HepG2 (cell line): Measurements from ENCODE around the gene LYPD6B. TPM values are rescaled to one million over a fixed set of nuclear protein-coding genes. Genes with fewer than 3 reads are reported as not detected.
A peak's percentile ranks its signal among the peaks of the same experiment; 100 is the strongest.

Source experiments
- ARNT2 ChIP-seq: sonication (generic); formaldehyde crosslinking; IDR thresholded peaks from 2 replicates; pipeline ENCODE4 v1.8.0; 2022; ENCODE audit warnings: mild to moderate bottlenecking, low read depth, missing genetic modification reagents, moderate library complexity
- CEBPG ChIP-seq: IDR thresholded peaks from 2 replicates; pipeline ENCODE4 v1.6.1; 2016
- FOXA1 ChIP-seq, 2 experiments: fragments of 450-650 bp in 1 of 2; sonication (generic) in 1 of 2; formaldehyde crosslinking in 1 of 2; IDR thresholded peaks; 2 replicates each; pipeline versions ENCODE4 v1.4.0 to v1.6.1; 2016 to 2020; ENCODE audit warnings: missing genetic modification reagents in 1 of 2
- KDM1A ChIP-seq: IDR thresholded peaks from 2 replicates; pipeline ENCODE4 v1.6.1; 2016; ENCODE audit warnings: missing compliant biosample characterization
- LCORL ChIP-seq, 2 experiments: fragments of 450-650 bp in 1 of 2; sonication (generic) in 1 of 2; formaldehyde crosslinking in 1 of 2; IDR thresholded peaks; 2 replicates each; pipeline versions ENCODE4 v1.5.0 to v1.6.1; 2017 to 2020; ENCODE audit warnings: antibody characterized with exemption in 1 of 2, missing genetic modification reagents in 1 of 2
- MZF1 ChIP-seq: sonication (generic); formaldehyde crosslinking; IDR thresholded peaks from 2 replicates; pipeline ENCODE4 v1.8.1; 2023; ENCODE audit warnings: mild to moderate bottlenecking, missing genetic modification reagents, borderline replicate concordance
- NFE2L2 ChIP-seq: fragments of 150-350 bp; IDR thresholded peaks from 2 replicates; pipeline ENCODE4 v1.6.1; 2014; ENCODE audit warnings: low read length
- PITX1 ChIP-seq: sonication (generic); formaldehyde crosslinking; IDR thresholded peaks from 2 replicates; pipeline ENCODE4 v1.5.1; 2020; ENCODE audit warnings: mild to moderate bottlenecking, missing genetic modification reagents
- SIX1 ChIP-seq: sonication (generic); formaldehyde crosslinking; IDR thresholded peaks from 2 replicates; pipeline ENCODE4 v1.4.0; 2020; ENCODE audit warnings: missing genetic modification reagents, borderline replicate concordance
- TBL1XR1 ChIP-seq: fragments of 150-350 bp; IDR thresholded peaks from 2 replicates; pipeline ENCODE4 v1.6.1; 2014; ENCODE audit warnings: borderline replicate concordance, low read length; ENCODE audit not compliant: partially characterized antibody
- ZNF160 ChIP-seq: sonication (generic); formaldehyde crosslinking; IDR thresholded peaks from 2 replicates; pipeline ENCODE4 v1.8.0; 2022; ENCODE audit warnings: mild to moderate bottlenecking, inconsistent platforms, missing genetic modification reagents
- ZNF557 ChIP-seq: sonication (generic); formaldehyde crosslinking; IDR thresholded peaks from 2 replicates; pipeline ENCODE4 v1.4.0; 2020; ENCODE audit warnings: missing genetic modification reagents
- ZNF644 ChIP-seq: IDR thresholded peaks from 2 replicates; pipeline ENCODE4 v1.6.1; 2016; ENCODE audit warnings: low read depth
- ZNF766 ChIP-seq: sonication (generic); formaldehyde crosslinking; IDR thresholded peaks from 2 replicates; pipeline ENCODE4 v1.5.0; 2020; ENCODE audit warnings: missing genetic modification reagents, borderline replicate concordance
- polyA plus RNA-seq, 8 experiments: library from polyadenylated mRNA; depleted of rRNA in 3 of 8; stranded (reverse) in 7 of 8; unstranded in 1 of 8; fragments of >200 nt; fragmentation: Illumina TruSeq in 4 of 8; extraction: Trizol in 4 of 8; gene quantifications; 2 replicates each; pipeline versions ENCODE4 v1.2.1 to v1.2.3, GENCODE V29; 2011 to 2016; ENCODE audit warnings: low read depth in 4 of 8, missing spikeins in 1 of 8, mixed read lengths in 1 of 8; ENCODE audit not compliant: insufficient read depth in 1 of 8
- total RNA-seq, 5 experiments: library from RNA; depleted of rRNA; stranded (reverse); fragments of >200 nt; fragmentation: Illumina TruSeq; extraction: Trizol; gene quantifications; 2 replicates each; pipeline ENCODE4 v1.2.3, GENCODE V29; 2016; ENCODE audit warnings: low read depth in 1 of 5
- TF ChIP-seq, protein P1 (sequence below): sonication (generic); formaldehyde crosslinking; IDR thresholded peaks from 2 replicates; pipeline ENCODE4 v1.8.0; 2022; ENCODE audit warnings: missing genetic modification reagents, mild to moderate bottlenecking, moderate library complexity, borderline replicate concordance
- TF ChIP-seq, protein P2 (sequence below): sonication (generic); formaldehyde crosslinking; IDR thresholded peaks from 2 replicates; pipeline ENCODE4 v1.5.1; 2020; ENCODE audit warnings: mild to moderate bottlenecking, missing genetic modification reagents, borderline replicate concordance
- TF ChIP-seq, protein P3 (sequence below): sonication (generic); formaldehyde crosslinking; IDR thresholded peaks from 2 replicates; pipeline ENCODE4 v1.4.0; 2020; ENCODE audit warnings: missing genetic modification reagents
- TF ChIP-seq, protein P4 (sequence below): sonication (generic); formaldehyde crosslinking; IDR thresholded peaks from 2 replicates; pipeline ENCODE4 v1.9.0; 2021; ENCODE audit warnings: mild to moderate bottlenecking, missing genetic modification reagents

Gene LYPD6B
- total and polyA plus RNA-seq, 2 of the 13 experiments (the other 11 are each of a cell fraction or from before 2014, with no cell fraction given): not detected

DNA sequence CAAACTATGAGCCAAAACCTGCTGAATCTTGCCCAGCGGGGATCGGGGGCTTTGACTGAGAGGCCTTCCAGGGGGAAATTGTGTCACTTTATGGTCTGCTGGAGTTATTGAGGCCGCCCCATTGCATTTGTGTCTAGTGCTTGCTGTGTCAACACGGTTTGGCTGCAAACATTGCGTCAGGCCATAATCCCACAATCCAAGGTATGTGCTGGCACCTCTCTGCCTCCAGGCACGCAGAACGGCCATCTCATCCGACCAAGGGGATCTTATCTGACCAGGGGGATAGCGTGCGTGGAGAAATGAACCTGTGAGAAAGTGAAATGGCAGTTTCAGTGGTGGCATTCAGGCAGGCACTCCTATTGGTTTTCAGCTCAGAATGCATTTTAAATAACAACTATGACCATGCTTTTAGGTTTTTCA is 18.1 kb upstream of the LYPD6B start (continued):
- TF ChIP-seq, protein P1, sequence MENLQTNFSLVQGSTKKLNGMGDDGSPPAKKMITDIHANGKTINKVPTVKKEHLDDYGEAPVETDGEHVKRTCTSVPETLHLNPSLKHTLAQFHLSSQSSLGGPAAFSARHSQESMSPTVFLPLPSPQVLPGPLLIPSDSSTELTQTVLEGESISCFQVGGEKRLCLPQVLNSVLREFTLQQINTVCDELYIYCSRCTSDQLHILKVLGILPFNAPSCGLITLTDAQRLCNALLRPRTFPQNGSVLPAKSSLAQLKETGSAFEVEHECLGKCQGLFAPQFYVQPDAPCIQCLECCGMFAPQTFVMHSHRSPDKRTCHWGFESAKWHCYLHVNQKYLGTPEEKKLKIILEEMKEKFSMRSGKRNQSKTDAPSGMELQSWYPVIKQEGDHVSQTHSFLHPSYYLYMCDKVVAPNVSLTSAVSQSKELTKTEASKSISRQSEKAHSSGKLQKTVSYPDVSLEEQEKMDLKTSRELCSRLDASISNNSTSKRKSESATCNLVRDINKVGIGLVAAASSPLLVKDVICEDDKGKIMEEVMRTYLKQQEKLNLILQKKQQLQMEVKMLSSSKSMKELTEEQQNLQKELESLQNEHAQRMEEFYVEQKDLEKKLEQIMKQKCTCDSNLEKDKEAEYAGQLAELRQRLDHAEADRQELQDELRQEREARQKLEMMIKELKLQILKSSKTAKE (CRISPR knock-in tag): no peak
- no peak for TF ChIP-seq TBL1XR1
- no peak for TF ChIP-seq FOXA1 (IDR thresholded peaks at IDR 0.05)
- TF ChIP-seq FOXA1 (CRISPR knock-in tag; IDR thresholded peaks at IDR 0.05): peak; percentile 98
- TF ChIP-seq MZF1: no peak
- TF ChIP-seq ZNF644 (CRISPR knock-in tag): peak; percentile 93
- no peak for TF ChIP-seq ZNF160 (CRISPR knock-in tag)
- peak; percentile 66; the same call in 1 of the 2 replicates for TF ChIP-seq KDM1A
- TF ChIP-seq, protein P2, sequence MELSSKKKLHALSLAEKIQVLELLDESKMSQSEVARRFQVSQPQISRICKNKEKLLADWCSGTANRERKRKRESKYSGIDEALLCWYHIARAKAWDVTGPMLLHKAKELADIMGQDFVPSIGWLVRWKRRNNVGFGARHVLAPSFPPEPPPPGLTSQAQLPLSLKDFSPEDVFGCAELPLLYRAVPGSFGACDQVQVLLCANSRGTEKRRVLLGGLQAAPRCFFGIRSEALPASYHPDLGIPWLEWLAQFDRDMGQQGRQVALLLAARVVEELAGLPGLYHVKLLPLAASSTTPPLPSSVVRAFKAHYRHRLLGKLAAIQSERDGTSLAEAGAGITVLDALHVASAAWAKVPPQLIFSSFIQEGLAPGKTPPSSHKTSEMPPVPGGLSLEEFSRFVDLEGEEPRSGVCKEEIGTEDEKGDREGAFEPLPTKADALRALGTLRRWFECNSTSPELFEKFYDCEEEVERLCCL (CRISPR knock-in tag): no peak
- no peak for TF ChIP-seq SIX1
- TF ChIP-seq, protein P3, sequence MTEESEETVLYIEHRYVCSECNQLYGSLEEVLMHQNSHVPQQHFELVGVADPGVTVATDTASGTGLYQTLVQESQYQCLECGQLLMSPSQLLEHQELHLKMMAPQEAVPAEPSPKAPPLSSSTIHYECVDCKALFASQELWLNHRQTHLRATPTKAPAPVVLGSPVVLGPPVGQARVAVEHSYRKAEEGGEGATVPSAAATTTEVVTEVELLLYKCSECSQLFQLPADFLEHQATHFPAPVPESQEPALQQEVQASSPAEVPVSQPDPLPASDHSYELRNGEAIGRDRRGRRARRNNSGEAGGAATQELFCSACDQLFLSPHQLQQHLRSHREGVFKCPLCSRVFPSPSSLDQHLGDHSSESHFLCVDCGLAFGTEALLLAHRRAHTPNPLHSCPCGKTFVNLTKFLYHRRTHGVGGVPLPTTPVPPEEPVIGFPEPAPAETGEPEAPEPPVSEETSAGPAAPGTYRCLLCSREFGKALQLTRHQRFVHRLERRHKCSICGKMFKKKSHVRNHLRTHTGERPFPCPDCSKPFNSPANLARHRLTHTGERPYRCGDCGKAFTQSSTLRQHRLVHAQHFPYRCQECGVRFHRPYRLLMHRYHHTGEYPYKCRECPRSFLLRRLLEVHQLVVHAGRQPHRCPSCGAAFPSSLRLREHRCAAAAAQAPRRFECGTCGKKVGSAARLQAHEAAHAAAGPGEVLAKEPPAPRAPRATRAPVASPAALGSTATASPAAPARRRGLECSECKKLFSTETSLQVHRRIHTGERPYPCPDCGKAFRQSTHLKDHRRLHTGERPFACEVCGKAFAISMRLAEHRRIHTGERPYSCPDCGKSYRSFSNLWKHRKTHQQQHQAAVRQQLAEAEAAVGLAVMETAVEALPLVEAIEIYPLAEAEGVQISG (CRISPR knock-in tag): peak; percentile 41; the same call in 1 of the 2 replicates
- TF ChIP-seq, protein P4, sequence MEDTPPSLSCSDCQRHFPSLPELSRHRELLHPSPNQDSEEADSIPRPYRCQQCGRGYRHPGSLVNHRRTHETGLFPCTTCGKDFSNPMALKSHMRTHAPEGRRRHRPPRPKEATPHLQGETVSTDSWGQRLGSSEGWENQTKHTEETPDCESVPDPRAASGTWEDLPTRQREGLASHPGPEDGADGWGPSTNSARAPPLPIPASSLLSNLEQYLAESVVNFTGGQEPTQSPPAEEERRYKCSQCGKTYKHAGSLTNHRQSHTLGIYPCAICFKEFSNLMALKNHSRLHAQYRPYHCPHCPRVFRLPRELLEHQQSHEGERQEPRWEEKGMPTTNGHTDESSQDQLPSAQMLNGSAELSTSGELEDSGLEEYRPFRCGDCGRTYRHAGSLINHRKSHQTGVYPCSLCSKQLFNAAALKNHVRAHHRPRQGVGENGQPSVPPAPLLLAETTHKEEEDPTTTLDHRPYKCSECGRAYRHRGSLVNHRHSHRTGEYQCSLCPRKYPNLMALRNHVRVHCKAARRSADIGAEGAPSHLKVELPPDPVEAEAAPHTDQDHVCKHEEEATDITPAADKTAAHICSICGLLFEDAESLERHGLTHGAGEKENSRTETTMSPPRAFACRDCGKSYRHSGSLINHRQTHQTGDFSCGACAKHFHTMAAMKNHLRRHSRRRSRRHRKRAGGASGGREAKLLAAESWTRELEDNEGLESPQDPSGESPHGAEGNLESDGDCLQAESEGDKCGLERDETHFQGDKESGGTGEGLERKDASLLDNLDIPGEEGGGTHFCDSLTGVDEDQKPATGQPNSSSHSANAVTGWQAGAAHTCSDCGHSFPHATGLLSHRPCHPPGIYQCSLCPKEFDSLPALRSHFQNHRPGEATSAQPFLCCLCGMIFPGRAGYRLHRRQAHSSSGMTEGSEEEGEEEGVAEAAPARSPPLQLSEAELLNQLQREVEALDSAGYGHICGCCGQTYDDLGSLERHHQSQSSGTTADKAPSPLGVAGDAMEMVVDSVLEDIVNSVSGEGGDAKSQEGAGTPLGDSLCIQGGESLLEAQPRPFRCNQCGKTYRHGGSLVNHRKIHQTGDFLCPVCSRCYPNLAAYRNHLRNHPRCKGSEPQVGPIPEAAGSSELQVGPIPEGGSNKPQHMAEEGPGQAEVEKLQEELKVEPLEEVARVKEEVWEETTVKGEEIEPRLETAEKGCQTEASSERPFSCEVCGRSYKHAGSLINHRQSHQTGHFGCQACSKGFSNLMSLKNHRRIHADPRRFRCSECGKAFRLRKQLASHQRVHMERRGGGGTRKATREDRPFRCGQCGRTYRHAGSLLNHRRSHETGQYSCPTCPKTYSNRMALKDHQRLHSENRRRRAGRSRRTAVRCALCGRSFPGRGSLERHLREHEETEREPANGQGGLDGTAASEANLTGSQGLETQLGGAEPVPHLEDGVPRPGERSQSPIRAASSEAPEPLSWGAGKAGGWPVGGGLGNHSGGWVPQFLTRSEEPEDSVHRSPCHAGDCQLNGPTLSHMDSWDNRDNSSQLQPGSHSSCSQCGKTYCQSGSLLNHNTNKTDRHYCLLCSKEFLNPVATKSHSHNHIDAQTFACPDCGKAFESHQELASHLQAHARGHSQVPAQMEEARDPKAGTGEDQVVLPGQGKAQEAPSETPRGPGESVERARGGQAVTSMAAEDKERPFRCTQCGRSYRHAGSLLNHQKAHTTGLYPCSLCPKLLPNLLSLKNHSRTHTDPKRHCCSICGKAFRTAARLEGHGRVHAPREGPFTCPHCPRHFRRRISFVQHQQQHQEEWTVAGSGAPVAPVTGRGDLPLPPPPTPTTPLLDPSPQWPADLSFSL: 0 out of 2 replicates have a peak, but pooled peaks have one; percentile 32
- no peak for TF ChIP-seq ZNF766 (CRISPR knock-in tag)
- TF ChIP-seq CEBPG (CRISPR knock-in tag): peak; percentile 92
- TF ChIP-seq PITX1 (CRISPR knock-in tag): peak; percentile 81
- TF ChIP-seq LCORL (IDR thresholded peaks at IDR 0.05): no peak
- TF ChIP-seq LCORL (CRISPR knock-in tag; IDR thresholded peaks at IDR 0.05): peak; percentile 50; the same call in 1 of the 2 replicates
- TF ChIP-seq NFE2L2: no peak
- TF ChIP-seq ZNF557 (CRISPR knock-in tag): no peak
- no peak for TF ChIP-seq ARNT2 (CRISPR knock-in tag)
